ENCODE data around the gene AFF3.

- TF ChIP-seq SUZ12 (IDR thresholded peaks at IDR 0.05) (no peak), CTBP1 (IDR thresholded peaks at IDR 0.05; ENCODE audit: borderline replicate concordance) (no peak), NFRKB (IDR thresholded peaks at IDR 0.05) (no peak), FOXA1 (IDR thresholded peaks at IDR 0.05) (no peak), FOXK2 (IDR thresholded peaks at IDR 0.05) (no peak), ZNF384 (IDR thresholded peaks at IDR 0.05) (no peak), BHLHE40 (IDR thresholded peaks at IDR 0.05; ENCODE audit: borderline replicate concordance) (no peak), LEF1 (IDR thresholded peaks at IDR 0.05; ENCODE audit: borderline replicate concordance) (no peak), PKNOX1 (IDR thresholded peaks at IDR 0.05) (no peak), FOXM1 (IDR thresholded peaks at IDR 0.05; ENCODE audit: borderline replicate concordance) (no peak), SP1 (IDR thresholded peaks at IDR 0.05) (no peak)
These were observed 308.7 kb downstream of the AFF3 start for GRCh38 chr2:99833586-99834201.

Data from HEK293T (cell line).